Hippocampal formation (tissue), 2 donors: ENCODE results near the gene CRTC1.
"Not testable (repeated sequence)": the region's sequence is repeated elsewhere in the genome, so short reads cannot be mapped to it uniquely, and the experiment has no call there.

ENCODE experiments used
- DNase-seq, 2 donors: peaks; one replicate each; lab custom pipeline; 2025; lab: John Stamatoyannopoulos, UW

Gene CRTC1

GRCh38 chr19:18668744-18669523, 14.5 kb upstream of the CRTC1 start:
- no peak for DNase-seq

GRCh38 chr19:18669524-18669817, 14.0 kb upstream of the CRTC1 start:
- no peak for DNase-seq

GRCh38 chr19:18669883-18670282, 13.6 kb upstream of the CRTC1 start:
- DNase-seq = no peak

GRCh38 chr19:18670312-18670711, 13.2 kb upstream of the CRTC1 start:
- DNase-seq = no peak

GRCh38 chr19:18671303-18672043, 12.0 kb upstream of the CRTC1 start:
- DNase-seq = no peak

- no peak for DNase-seq
Measured at GRCh38 chr19:18672044-18672451, 11.4 kb upstream of the CRTC1 start.

- peak in 1 of 2 donors; percentile 39 for DNase-seq
Measured at GRCh38 chr19:18672606-18673337, 10.7 kb upstream of the CRTC1 start.

- peak; percentile 27 to 57 for DNase-seq
Measured at GRCh38 chr19:18674616-18675015, 8.9 kb upstream of the CRTC1 start.

- no peak for DNase-seq
Measured at GRCh38 chr19:18675779-18676178, 7.7 kb upstream of the CRTC1 start.

- no peak for DNase-seq
Measured at GRCh38 chr19:18676692-18677091, 6.8 kb upstream of the CRTC1 start.

GRCh38 chr19:18677156-18677555, 6.3 kb upstream of the CRTC1 start:
- no peak for DNase-seq

GRCh38 chr19:18680148-18680547, 3.3 kb upstream of the CRTC1 start:
- not testable (repeated sequence) for DNase-seq

- no peak for DNase-seq
Measured at GRCh38 chr19:18682807-18683108, 722 bp upstream of the CRTC1 start.

GRCh38 chr19:18683958-18684641, 620 bp downstream of the CRTC1 start:
- DNase-seq = no peak

GRCh38 chr19:18684642-18684993, 1.1 kb downstream of the CRTC1 start:
- no peak for DNase-seq

- DNase-seq = no peak
Measured at GRCh38 chr19:18685597-18686190, 2.2 kb downstream of the CRTC1 start.

GRCh38 chr19:18687740-18688465, 4.4 kb downstream of the CRTC1 start:
- DNase-seq = no peak

GRCh38 chr19:18696023-18696422, 12.5 kb downstream of the CRTC1 start:
- no peak for DNase-seq

GRCh38 chr19:18697680-18698079, 14.2 kb downstream of the CRTC1 start:
- no peak for DNase-seq

- DNase-seq = no peak
Measured at GRCh38 chr19:18698321-18699167, 15.1 kb downstream of the CRTC1 start.
